ENCODE data around the gene KLHDC8A. TPM values are rescaled to one million over a fixed set of nuclear protein-coding genes. Genes with fewer than 3 reads are reported as not detected.

The KLHDC8A gene
- total and polyA plus RNA-seq, 9 of the 15 experiments (the other 6 are each of a cell fraction or from before 2014, with no cell fraction given): 0.01 to 0.54 (median 0.04) TPM; not detected in 6

- Histone ChIP-seq H3K4me3 (no peak overlapping the region), H3K27me3 (ENCODE audit: control insufficient read depth in 2 of 2, insufficient read depth in 2 of 2, low read length in 2 of 2) (peaks cover 56 to 65% of the 10 kb centered on the region in 2 experiments), H3K9me1 (ENCODE audit: control insufficient read depth, insufficient read depth, low read length) (no peaks in the 10 kb centered on the region), H3K9ac (ENCODE audit: insufficient read depth in 1 of 2, low read depth in 2 of 2, low read length in 2 of 2) (no peak overlapping the region), H3K4me1 (replicated peaks in 1 of 2; ENCODE audit: control insufficient read depth in 2 of 2, insufficient read depth in 2 of 2, low read length in 2 of 2) (peaks cover 0 to 2% of the 10 kb centered on the region in 2 experiments; a peak in 1 of 5 replicates), H3K79me2 (ENCODE audit: control insufficient read depth, insufficient read depth, low read length) (no peaks in the 10 kb centered on the region), H3K9me3 (replicated peaks; ENCODE audit: control insufficient read depth, insufficient read depth, low read depth, low read length) (no peaks in the 10 kb centered on the region), H3K36me3 (ENCODE audit: control insufficient read depth, insufficient read depth, low read length) (no peaks in the 10 kb centered on the region), H3K4me2 (ENCODE audit: insufficient read depth, low read length) (no peak overlapping the region), H3K27ac (ENCODE audit: extremely low read depth, low read depth, low read length) (no peak overlapping the region), H2AFZ (ENCODE audit: low read depth, low read length) (no peak overlapping the region), H4K20me1 (replicated peaks; ENCODE audit: control insufficient read depth, insufficient read depth, low read length) (peaks cover 6% of the 10 kb centered on the region; the same call in 1 of the 2 replicates)
- DNase-seq (ENCODE audit: extremely low read depth in 1 of 4, low spot score in 3 of 4): no peak
- WGBS (ENCODE audit: insufficient coverage, low coverage, missing lambda C conversion rate): 3% methylated on average over 9 of the region's 9 CpGs
- no TSS peak for BruUV-seq (replicated peaks)
- peak; percentile 44 for FAIRE-seq
- POLR2A ChIA-PET: no interaction called here
- intact Hi-C loops (cut with micrococcal nuclease) (no loop called here), in situ Hi-C loops (cut with MboI) (no loop called here)
- ATAC-seq: no peak
- CTCF ChIA-PET (ENCODE audit: low intra/inter-chr PET ratio): no interaction called here
- TF ChIP-seq WHSC1 (IDR thresholded peaks at IDR 0.05; ENCODE audit: low read length) (no peak), ZBTB33 (CRISPR knock-in tag; IDR thresholded peaks at IDR 0.05) (no peak), PHF8 (IDR thresholded peaks at IDR 0.05; ENCODE audit: borderline replicate concordance, low read length) (no peak), CHD4 (IDR thresholded peaks at IDR 0.05; ENCODE audit: insufficient read depth, insufficient replicate concordance, low read depth, low read length, poor library complexity, severe bottlenecking) (no peak), MBD2 (IDR thresholded peaks at IDR 0.05; ENCODE audit: borderline replicate concordance, low read depth) (no peak), MITF (IDR thresholded peaks at IDR 0.05) (no peak), SFPQ (IDR thresholded peaks at IDR 0.05; ENCODE audit: low read depth, low read length) (no peak), NEUROD1 (IDR thresholded peaks at IDR 0.05; ENCODE audit: borderline replicate concordance, low read depth, low read length, partially characterized antibody) (no peak), RBM25 (IDR thresholded peaks at IDR 0.05; ENCODE audit: low read depth, low read length, severe bottlenecking) (no peak), U2AF2 (optimal IDR thresholded peaks at IDR 0.05; ENCODE audit: low read depth, low read length) (no peak), ZNF121 (CRISPR knock-in tag; conservative IDR thresholded peaks at IDR 0.05) (no peak), MAZ (CRISPR knock-in tag; conservative IDR thresholded peaks at IDR 0.05 in 1 of 2, IDR thresholded peaks at IDR 0.05 in 1 of 2) (no peak), FOXM1 (IDR thresholded peaks at IDR 0.05; ENCODE audit: low read depth) (no peak), FOXM1 (CRISPR knock-in tag; IDR thresholded peaks at IDR 0.05; ENCODE audit: low read depth) (no peak), THRAP3 (IDR thresholded peaks at IDR 0.05; ENCODE audit: borderline replicate concordance) (no peak), CBX5 (IDR thresholded peaks at IDR 0.05; ENCODE audit: borderline replicate concordance, low read depth) (no peak), FOXJ2 (tag; IDR thresholded peaks at IDR 0.05) (no peak)
Observed at GRCh38 chr1:205373022-205373797, 16.5 kb upstream of the KLHDC8A start.
